GM19328 (cell line): ENCODE measurements around the gene TKFC.
"Not testable (repeated sequence)": the region's sequence is repeated elsewhere in the genome, so short reads cannot be mapped to it uniquely, and the experiment has no call there.

ENCODE experiments used
- ATAC-seq: cut with Tn5 transposase; IDR thresholded peaks from one replicate; pipeline ENCODE4 v1.9.1; 2021; ENCODE audit warnings: mild to moderate bottlenecking, moderate library complexity; ENCODE audit not compliant: unreplicated experiment

The TKFC gene

GRCh38 chr11:61362542-61362875 lies 29.5 kb downstream of the TKFC start:
- ATAC-seq = no peak

- no peak for ATAC-seq
These were observed 31.1 kb downstream of the TKFC start for GRCh38 chr11:61364012-61364675.

DNA sequence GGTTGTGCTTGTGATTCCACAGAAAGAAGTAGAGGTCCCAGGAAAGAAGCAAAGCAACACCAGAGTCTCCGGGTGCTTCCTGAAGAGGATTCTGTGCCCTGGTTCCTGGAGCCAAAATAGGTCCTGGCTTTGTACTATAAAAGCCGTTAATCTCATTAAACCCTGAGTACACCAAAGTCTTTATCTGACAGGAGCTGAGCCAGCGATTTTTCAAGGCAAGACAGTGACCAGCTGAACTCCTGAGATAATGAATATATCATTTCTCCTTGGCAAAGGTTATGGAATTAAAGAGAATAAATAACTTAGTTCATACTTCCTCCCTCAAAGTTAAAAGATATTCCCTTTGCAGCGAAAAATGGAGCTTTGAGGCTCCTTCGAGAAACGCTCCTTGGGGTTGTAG lies 34.4 kb downstream of the TKFC start:
- no peak for ATAC-seq

GRCh38 chr11:61368646-61369045 lies 35.6 kb downstream of the TKFC start:
- ATAC-seq = no peak

DNA sequence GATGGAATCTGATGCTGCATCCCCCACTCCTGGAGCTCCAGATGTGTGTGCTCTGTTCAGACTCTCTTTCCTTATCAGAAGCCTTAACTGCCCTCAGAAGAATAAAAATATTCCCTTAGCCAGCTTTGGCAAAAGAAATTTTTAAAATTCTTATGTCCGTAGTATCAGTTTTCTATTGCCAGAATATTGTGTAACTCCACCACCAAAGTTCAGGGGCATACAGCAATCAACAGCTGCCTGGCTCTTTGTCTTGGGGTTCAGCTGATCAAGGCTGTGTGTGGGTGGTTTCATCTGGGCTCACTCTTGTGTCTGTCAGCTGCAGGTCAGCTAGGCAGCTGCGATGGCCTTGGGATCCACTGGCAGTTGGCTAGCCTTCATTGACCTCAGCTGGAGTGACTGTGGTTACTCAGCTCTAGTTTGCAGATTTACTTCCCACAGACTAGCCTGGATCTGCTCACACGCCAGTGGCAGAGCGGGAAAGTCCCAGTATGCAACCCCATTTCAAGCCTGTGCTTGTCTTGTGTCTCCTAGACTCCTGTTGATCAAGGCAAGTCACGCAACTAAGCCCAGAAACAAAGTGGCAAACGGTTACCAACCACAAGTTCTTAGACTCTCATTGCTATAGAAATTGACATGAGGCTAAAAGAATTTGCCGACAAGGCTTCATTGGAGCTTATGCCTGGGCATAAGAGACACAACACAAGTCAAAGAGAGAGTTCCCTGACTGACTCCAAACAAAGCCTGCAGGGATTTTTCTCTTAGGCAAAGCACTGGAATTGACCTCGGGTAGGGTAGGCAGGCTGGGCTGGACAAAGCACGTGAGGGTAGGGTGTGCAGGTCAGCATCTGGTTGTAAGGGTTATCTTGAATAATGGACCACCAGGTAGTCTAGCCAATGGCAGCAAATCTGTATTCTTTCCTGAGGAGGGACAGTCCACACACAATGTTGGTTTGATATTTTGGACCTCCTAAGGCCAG lies 36.6 kb downstream of the TKFC start:
- no peak for ATAC-seq

GRCh38 chr11:61370349-61371005 lies 37.4 kb downstream of the TKFC start:
- ATAC-seq = no peak

DNA sequence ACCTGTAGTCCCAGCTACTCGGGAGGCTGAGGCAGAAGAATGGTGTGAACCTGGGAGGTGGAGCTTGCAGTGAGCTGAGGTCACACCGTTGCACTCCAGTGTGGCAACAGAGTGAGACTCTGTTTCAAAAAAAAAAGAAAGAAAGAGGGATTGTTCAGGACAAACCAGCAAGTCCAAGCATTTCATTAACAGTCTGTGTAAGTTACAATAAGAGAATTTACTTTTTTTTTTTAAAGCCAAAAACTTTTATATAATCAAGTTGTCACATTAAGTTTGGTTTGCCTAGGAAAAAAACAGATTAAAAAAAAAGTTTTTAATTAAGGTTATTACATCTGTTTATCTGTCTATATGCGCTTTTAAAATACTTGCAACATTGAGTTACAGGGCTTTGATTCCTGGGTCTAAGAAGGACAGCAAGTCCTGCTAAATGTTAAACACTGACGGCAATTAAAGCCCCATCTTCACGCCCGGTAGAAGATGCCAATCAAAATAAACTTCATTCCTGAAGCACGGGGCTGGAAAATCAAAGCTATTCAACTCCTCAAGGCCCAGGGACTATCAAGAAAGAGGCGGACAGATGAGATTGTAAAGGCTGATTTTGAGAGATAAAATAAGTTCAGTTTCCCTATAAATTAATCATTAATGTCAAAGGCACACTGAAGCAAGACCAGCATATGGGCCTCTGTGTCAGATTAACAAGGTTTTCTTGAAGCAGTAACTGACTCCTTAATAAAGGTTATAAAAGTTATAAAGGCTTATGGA lies 39.8 kb downstream of the TKFC start:
- no peak for ATAC-seq

GRCh38 chr11:61375761-61376108 lies 42.7 kb downstream of the TKFC start:
- no peak for ATAC-seq

GRCh38 chr11:61377461-61378160 lies 44.6 kb downstream of the TKFC start:
- ATAC-seq = no peak

GRCh38 chr11:61378713-61379313 lies 45.8 kb downstream of the TKFC start:
- ATAC-seq = no peak

DNA sequence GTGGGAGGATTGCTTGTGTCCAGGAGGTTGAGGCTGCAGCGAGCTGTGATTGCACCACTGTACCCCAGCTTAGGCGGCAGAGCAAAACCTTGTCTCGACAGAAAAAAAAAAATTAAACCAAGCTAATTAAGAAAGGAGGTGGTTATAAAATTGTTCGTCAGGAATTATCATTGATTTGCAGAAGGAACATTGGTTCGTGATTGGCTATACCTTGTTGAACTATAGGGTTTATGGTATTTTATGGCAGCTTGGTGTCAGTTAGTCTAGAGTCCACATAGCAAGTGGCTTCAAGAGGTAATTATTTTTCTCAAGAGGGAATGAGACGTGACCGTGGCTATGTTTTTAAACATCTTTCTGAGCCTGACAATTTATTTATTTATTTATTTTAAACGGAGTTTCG lies 47.9 kb downstream of the TKFC start:
- no peak for ATAC-seq

DNA sequence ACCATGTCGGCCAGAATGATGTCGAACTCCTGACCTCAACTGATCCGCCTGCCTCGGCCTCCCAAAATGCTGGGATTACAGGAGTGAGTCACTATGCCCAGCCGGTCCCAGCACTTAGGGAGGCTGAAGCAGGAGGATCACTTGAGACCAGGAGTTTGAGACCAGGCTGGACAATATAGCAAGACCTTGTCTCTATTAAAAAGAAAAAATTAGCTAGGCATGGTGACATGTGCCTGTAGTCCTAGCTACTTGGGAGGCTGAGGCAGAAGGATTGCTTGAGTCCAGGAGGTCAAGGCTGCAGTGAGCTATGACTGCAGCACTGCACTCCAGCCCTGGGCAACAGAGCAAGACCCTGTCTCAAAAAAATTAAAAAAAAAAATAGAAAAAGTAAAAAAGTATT lies 50.8 kb downstream of the TKFC start:
- ATAC-seq = not testable (repeated sequence)

DNA sequence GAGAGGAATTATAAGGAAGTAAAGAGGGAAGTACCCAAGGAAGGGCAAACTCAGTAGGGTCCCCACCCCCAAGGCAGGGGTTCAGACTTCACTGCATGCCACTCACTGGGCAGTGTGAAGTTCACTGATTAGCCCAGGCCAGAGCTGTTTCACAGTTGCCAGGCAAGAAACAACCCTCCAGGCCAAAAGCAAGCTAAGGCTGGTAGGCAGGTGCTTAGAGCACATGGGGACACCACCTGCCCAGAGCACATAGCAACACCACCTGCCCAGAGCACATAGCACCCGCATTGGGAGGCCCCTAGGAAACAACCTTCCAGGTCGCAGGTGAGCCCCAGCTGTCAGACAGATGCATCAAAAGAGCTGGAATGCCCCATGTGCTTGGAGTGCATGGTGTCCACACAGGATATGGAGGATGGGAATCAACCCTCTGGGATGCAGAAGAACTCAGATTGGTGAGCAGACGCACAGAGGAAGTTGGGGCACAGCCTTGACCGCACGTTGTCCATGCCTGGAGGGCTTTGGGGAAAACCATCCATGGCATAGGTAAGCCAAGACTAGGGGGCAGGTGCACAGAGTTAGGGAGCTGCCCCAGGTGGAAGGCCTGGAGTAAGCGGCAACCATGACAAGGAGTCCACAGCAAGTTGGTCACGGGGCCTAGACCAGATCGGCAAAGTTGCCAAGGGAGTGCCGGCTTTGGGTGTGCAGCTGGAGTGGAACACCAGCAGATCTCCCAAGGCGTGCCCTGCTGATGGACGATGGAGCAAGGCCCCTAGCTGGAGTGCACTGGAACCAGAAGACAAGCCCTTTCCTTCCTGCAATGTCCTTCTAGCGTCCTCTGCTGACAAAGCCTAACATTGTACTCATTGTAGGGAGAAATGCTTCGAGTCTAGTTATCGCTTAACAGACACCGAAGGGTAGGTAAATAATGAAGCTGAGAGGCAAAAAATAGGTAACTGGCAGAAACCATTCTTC lies 51.5 kb downstream of the TKFC start:
- ATAC-seq = no peak

DNA sequence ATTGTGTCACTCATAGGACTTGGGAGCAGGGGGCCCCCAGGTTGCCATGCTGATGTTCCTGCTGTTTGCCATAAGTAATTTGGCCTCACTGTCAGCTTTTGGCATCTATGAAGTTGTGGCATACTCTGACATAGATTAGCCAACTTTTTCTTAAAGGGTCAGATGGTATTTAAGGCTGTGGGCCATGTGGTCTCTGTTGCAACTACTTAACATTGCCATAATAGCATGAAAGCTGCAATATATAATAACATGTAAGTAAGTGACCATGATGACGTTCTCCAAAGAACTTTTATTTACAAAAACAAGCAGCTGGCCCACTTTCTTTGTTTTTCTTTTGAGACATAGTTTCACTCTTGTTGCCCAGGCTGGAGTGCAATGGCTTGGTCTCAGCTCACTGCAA lies 57.1 kb downstream of the TKFC start:
- no peak for ATAC-seq

GRCh38 chr11:61392981-61393595 lies 60.1 kb downstream of the TKFC start:
- ATAC-seq = no peak
